ENCODE results near the gene ATXN10.

ATXN10 gene

DNA sequence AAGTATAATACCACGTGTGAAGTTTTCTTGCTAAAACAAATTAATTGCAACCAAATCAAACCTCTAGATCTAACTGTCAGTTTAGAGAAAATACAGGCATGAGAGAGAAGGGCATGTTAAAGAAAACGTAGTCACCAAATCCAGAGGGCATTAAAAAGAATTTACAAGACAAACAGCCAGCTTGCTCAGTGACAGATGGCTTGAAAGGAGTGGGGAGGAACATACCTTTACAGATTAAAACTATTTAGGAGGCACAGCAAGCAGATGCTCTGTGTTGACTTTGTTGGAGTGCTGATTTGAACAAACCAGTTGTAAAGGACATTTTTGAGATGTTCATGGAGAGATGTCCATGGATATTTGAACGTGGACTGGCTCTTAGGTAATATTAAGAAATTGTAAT is 96.9 kb downstream of the ATXN10 start:
- no peak for DNase-seq

DNA sequence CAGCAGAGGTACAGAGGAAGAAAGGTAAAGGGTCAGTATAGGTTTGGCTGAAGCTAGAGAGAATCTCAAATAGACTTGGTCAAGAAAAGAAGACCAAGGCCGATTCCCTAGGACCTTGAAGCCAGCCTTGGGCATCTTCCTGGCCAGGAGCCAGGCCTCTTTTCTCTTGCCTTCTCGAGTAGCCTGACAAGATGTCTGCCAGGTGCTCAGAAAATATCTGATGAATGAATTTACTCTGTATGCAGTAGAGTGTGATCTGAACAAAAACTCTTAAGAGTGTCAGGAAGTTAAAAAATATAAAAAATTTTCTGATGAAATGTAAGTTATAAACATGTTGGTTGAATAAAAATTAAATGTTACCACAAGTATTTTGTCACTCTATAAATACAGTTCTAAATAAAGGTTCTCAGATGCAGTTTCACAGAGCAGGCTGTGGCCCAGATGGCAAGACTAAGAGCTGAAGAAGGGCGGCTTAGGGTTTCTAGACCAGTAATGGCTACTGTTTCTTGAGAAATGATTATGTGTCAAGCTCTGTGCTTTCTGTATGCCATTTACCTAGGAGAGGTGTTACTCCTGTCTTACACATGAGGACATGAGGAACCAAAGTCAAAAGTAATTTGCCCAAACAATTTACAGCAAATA is 98.1 kb downstream of the ATXN10 start:
- DNase-seq, result no peak

DNA sequence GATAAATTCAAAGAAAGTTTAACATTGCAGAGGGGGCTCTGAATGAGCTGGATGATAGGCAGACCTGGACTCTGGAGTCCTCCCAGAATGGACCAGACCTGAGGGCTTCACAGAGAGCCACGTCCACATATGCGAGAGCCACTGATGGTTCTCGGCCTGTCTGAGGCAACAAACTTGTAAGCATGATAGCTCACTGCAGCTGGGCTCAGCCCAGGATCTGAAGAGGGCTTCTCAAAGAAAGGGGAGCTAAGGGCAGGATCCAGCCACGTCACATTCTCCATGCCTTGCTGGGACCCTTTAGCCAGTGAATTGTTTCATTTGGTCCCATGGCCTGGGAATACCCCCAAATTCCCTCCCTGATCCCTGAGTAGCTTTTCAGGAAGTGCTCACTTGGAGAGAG is 98.9 kb downstream of the ATXN10 start:
- DNase-seq, result no peak

- no peak for DNase-seq
Observed at GRCh38 chr22:45771057-45771456, 99.4 kb downstream of the ATXN10 start.

DNA sequence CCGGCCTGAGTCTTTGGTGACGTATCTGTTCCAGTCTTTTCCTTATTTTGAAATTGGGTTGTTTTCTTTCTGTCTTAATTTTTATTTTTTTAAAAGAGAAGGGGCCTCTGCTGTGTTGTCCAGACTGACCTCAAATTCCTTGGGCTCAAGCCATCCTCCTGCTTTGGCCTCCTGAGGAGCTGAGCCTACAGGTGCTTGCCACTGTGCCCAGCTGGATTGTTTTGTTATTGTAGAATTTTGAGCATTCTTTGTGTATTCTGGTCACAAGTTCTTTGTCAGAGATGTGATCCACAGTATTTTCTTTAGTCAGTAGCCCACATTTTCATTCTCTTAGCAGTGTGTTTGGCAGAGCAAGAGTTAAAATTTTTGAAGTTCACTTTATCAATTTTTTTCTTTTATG is 100.1 kb downstream of the ATXN10 start:
- DNase-seq, result no peak

- DNase-seq, result no peak
Observed at GRCh38 chr22:45772743-45773142, 101.1 kb downstream of the ATXN10 start.

GRCh38 chr22:45774001-45774670 is 102.5 kb downstream of the ATXN10 start:
- DNase-seq, result no peak

DNA sequence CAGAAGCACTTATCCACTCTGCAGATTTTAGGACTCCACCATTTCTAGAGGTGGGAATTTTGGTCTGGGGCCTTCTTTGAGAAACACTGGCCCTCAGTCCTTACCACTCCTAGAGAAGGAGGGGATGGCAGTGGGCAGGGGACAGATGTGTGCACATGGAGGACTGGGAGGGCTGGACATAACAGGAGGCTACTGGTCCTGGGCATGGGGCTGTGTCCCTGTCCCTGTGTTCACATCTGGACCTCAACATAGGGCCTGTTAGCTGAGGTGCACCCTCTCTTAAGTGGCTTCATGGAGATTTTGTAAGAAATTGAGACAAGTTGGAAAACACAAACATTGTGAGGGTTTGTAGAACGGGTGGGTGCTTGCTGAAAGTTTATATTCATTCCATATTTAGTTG is 103.4 kb downstream of the ATXN10 start:
- DNase-seq, result no peak

DNA sequence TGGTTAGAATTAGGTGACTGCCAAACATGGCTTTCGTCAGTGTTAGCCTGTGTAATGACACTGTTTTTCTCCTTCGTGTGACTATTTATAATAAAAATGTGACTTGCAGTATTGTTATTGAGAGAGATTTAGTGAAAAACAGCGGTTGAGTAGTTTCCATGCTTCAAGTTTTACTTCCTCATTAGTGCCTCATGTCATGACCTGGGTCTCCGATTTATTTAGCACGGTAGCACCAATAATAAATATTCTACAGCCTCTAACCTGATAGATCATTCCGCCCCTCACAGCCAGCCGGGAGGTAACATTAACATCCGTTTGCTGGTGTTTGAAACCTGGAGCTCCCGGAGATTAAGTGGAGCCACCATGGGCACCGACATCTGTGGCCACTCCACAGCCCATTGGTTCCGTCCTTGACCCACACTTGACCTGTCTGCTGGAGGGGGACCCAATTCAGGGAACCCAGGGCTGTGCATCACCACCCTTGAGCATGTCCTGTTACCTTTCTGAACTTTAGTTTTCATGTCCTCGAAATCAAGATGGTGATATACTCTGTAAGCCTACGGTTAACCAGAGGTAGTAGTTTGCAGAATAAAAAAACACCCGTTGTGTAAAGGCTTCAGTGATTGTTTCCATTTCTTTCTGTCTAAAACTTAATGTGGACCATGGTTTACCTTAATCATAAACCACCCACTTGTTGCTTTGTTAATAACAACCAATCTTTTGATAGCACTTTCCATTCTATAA is 104.1 kb downstream of the ATXN10 start:
- DNase-seq, result no peak

DNA sequence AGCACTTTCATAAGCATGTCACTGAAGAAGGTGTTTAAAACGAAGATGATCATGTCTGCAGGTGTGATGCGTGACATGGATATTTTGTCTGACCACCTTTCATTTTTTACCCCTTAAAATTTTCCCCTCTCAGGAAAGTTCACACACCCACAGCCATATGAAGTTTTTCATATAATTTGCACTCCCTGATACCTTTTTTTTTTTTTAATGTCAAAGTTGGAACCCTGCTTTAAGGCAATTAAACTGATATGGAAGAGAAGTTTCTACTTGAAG is 104.6 kb downstream of the ATXN10 start:
- no peak for DNase-seq

- no peak for DNase-seq
Observed at GRCh38 chr22:45777046-45777851, 105.6 kb downstream of the ATXN10 start.

GRCh38 chr22:45777852-45778375 is 106.3 kb downstream of the ATXN10 start:
- no peak for DNase-seq

DNA sequence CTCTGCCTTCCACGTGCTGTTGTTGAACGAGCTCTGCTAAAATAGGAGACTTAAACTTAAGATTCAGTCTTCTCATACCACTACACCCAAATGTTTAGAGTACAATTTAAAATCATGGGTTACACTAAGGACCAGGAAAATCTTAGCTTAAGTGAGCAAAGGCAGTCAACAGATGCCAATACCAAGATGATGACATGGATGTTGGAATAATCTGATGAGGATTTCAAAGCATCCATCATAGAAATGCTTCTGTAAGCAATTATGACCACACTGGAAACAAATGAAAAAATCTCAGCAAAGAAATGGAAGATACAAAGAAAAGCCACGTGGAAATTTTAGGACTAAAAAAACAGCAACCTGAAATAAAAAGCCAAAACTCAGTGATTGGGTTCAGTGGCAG is 109.8 kb downstream of the ATXN10 start:
- no peak for DNase-seq

GRCh38 chr22:45781966-45782365 is 110.3 kb downstream of the ATXN10 start:
- no peak for DNase-seq

DNA sequence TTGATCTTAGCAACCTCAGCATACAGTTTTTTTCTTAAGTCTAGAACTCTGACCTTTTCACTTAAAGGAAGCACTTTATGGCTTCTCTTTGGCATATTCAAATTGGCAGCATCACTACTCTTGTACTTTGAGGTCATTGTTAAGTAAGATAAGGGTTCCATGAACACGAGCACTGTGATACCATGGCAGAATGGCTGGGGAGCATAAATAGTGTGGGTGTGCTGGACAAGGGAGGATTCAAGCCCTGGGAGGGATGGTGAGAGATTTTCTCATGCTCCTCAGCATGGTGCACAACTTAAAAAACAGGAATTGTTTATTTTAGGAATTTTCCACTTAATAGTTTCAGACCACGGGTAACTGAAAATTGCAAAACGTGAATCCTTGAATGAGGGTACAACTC is 111.4 kb downstream of the ATXN10 start:
- no peak for DNase-seq

DNA sequence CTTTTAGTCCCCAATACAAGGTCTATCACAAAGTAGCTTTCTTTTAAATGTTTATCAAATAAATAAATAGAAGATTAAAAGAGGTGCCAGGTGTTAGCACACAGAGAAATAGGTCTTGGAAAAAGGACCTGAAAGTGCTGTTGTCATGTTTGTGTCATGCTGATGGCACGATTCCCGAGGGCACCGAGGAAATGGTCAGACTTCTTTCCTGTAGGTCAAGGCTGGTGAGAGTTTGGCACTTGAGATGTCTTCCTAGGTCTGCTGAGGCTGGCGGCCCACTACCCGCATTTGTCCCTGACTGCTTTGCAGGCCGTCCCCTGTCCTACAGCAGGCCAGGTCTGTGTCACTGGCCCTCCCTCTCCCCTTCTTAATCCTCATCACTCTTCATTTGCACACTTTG is 112.1 kb downstream of the ATXN10 start:
- no peak for DNase-seq

GRCh38 chr22:45784357-45785277 is 113.0 kb downstream of the ATXN10 start:
- no peak for DNase-seq

- DNase-seq, result no peak
Observed at GRCh38 chr22:45785458-45785857, 113.8 kb downstream of the ATXN10 start.

GRCh38 chr22:45786726-45787125 is 115.1 kb downstream of the ATXN10 start:
- no peak for DNase-seq

DNA sequence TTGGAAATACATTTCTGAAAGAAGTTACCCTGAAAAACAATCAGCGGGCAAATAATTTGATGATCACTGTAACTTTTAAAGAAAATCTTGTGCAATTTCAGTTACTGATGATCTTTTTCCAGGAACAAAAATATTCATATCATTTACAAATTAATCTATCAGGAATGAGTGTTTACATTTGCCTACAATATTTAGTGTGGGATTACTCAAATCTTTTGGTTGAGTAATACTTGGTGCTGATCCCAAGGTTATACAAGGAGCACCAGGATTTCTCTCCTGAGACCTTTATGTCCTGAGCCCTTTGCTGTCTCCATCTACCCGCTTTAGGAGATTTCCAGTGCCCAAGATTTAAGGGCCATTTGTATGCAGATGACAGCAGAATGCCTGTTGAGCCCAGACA is 116.1 kb downstream of the ATXN10 start:
- no peak for DNase-seq

DNA sequence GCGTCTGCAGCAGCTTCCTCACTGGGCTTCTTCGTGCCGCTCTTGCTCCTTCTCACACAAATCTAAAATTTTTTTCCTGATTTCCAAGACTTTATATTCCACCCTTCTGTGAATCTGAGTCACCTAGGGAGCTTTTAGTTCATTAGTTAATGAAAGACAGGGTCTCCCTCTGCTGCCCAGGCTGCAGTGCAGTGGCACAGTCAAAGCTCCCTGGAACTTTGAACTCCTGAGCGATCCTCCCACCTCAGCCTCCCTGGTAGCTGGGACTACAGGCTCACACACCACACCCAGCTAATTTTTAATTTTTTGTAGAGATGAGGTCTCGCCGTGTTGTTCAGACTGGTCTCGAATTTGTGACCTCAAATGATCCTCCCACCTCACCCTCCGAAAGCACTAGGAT is 116.9 kb downstream of the ATXN10 start:
- no peak for DNase-seq

- DNase-seq, result no peak
Observed at GRCh38 chr22:45790401-45790800, 118.8 kb downstream of the ATXN10 start.

All from NCI-H446 treated with DMSO at 0.1 percent for 48 hours (cell line).